Body of pancreas (tissue), 4 donors: Measurements from ENCODE around the gene GMPR2. TPM values are rescaled to one million over a fixed set of nuclear protein-coding genes. Genes with fewer than 3 reads are reported as not detected.

ENCODE experiments used
- ATAC-seq: fragments of 150-250 bp; one replicate; pipeline ENCODE4 v1.9.1; 2016
- DNase-seq, 4 donors: peaks; one replicate each; pipeline ENCODE4 v3.0.0-alpha.2; 2019
- H3K27ac ChIP-seq, 4 donors: fragments of 200-600 bp; sonication (generic); 1 replicate in 3 of 4; 2 replicates in 1 of 4; pipeline versions ENCODE4 v1.5.1 to v1.6.1; 2016 to 2019; ENCODE audit warnings: mild to moderate bottlenecking in 1 of 4, mixed read lengths in 1 of 4, moderate library complexity in 1 of 4
- H3K27me3 ChIP-seq, 2 donors: fragments of 200-600 bp; sonication (generic); one replicate each; pipeline ENCODE4 v1.6.0; 2016; ENCODE audit warnings: mild to moderate bottlenecking in 1 of 2
- H3K36me3 ChIP-seq, 2 donors: fragments of 200-600 bp; sonication (generic); replicated peaks in 1 of 2; 2 replicates each; pipeline ENCODE4 v1.5.1; 2016; ENCODE audit warnings: low read depth in 2 of 2; ENCODE audit not compliant: insufficient read depth in 1 of 2
- H3K4me1 ChIP-seq: fragments of 200-600 bp; sonication (generic); one replicate; pipeline ENCODE4 v1.6.0; 2016
- H3K4me3 ChIP-seq, 2 donors: fragments of 200-600 bp; sonication (generic); 1 replicate in 1 of 2; 2 replicates in 1 of 2; pipeline ENCODE4 v1.5.1; 2016 to 2019
- H3K9me3 ChIP-seq, 3 donors: fragments of 200-600 bp; sonication (generic); 1 replicate in 2 of 3; 2 replicates in 1 of 3; pipeline ENCODE4 v1.5.1; 2016
- CTCF ChIP-seq, 7 experiments: fragments of 450-650 bp in 4 of 7; fragments of 200-600 bp in 3 of 7; sonication (generic) in 3 of 7; IDR thresholded peaks; one replicate each; pipeline ENCODE4 v1.5.1; 2016 to 2019; ENCODE audit warnings: antibody characterized with exemption in 7 of 7
- POLR2A ChIP-seq, 3 donors: fragments of 450-650 bp; IDR thresholded peaks; one replicate each; pipeline ENCODE4 v1.6.1; 2016; ENCODE audit warnings: antibody characterized with exemption in 3 of 3, mild to moderate bottlenecking in 2 of 3
- WGBS, 2 donors: methylation state at CpG; one replicate each; pipeline ENCODE4 v1.1.5; 2017; 5-methylcytosine and 5-hydroxymethylcytosine counted together
- intact Hi-C: fragments of 100-400 bp; cut with DNase I; formaldehyde crosslinking; loops from one replicate; pipeline ENCODE4 v1.15.1; 2023
- total RNA-seq, 2 donors: library from RNA; depleted of rRNA; stranded (reverse); fragments of >200 nt; gene quantifications; one replicate each; pipeline ENCODE4 v1.1.0, GENCODE V29; 2016

Gene GMPR2
- total RNA-seq, 2 donors from 2014 or later: 30.9 to 41.9 TPM

- no peaks in the 10 kb centered on the region for H3K9me3 ChIP-seq
- H3K4me1 ChIP-seq: peaks cover 45% of the 10 kb centered on the region
- peaks cover 0 to 12% of the 10 kb centered on the region in 2 donors for H3K36me3 ChIP-seq
- intact Hi-C loops: no loop called here
- TF ChIP-seq CTCF (IDR thresholded peaks at IDR 0.05) (no peak), POLR2A (IDR thresholded peaks at IDR 0.05) (no peak)
- WGBS, 2 donors: 6% methylated on average over 3 of the region's 3 CpGs
- ATAC-seq (no peak), DNase-seq (no peak)
- H3K27ac ChIP-seq: peak overlapping the region; percentile 90 to 96 (median 94)
- H3K27me3 ChIP-seq: no peaks in the 10 kb centered on the region
- no peak overlapping the region for H3K4me3 ChIP-seq
These were observed 39.1 kb downstream of the GMPR2 start for GRCh38 chr14:24271834-24272263.

- H3K4me1 ChIP-seq: peaks cover 45% of the 10 kb centered on the region
- ATAC-seq: no peak
- TF ChIP-seq CTCF (IDR thresholded peaks at IDR 0.05) (no peak), POLR2A (IDR thresholded peaks at IDR 0.05) (no peak)
- no peaks in the 10 kb centered on the region for H3K9me3 ChIP-seq
- H3K4me3 ChIP-seq: no peak overlapping the region
- H3K27me3 ChIP-seq: no peaks in the 10 kb centered on the region
- whole genome bisulfite sequencing, 2 donors: 76 to 78% methylated on average over 2 of the region's 2 CpGs
- H3K36me3 ChIP-seq: peaks cover 0 to 6% of the 10 kb centered on the region in 2 donors
- no peak for DNase-seq
- peak overlapping the region in 3 of 4 donors; percentile 93 to 96 (median 95) for H3K27ac ChIP-seq
- intact Hi-C loops: no loop called here
These were observed 39.7 kb downstream of the GMPR2 start for GRCh38 chr14:24272467-24272866.

GRCh38 chr14:24273422-24273998 is 40.8 kb downstream of the GMPR2 start:
- Histone ChIP-seq H3K9me3 (no peaks in the 10 kb centered on the region), H3K27ac (peak overlapping the region; percentile 71 to 96 (median 84)), H3K4me3 (no peak overlapping the region), H3K27me3 (no peaks in the 10 kb centered on the region), H3K36me3 (peaks cover 0 to 4% of the 10 kb centered on the region in 2 donors), H3K4me1 (peaks cover 45% of the 10 kb centered on the region)
- TF ChIP-seq POLR2A (IDR thresholded peaks at IDR 0.05) (no peak), CTCF (IDR thresholded peaks at IDR 0.05) (peak in 4 of 7 experiments; percentile 5 to 26 (median 22))
- 42 to 56% methylated on average over 3 of the region's 3 CpGs for WGBS, 2 donors
- DNase-seq (peak in 2 of 4 donors; percentile 26 to 40), ATAC-seq (no peak)
- intact Hi-C loops: no loop called here

- ATAC-seq: peak; percentile 79
These were observed 41.4 kb downstream of the GMPR2 start for GRCh38 chr14:24274101-24274543.

More at GRCh38 chr14:24274101-24274543, 41.4 kb downstream of the GMPR2 start:
- Histone ChIP-seq H3K4me1 (peaks cover 51% of the 10 kb centered on the region), H3K27ac (peak overlapping the region; percentile 71 to 96 (median 84)), H3K27me3 (no peaks in the 10 kb centered on the region), H3K9me3 (no peaks in the 10 kb centered on the region), H3K36me3 (peaks cover 0 to 1% of the 10 kb centered on the region in 2 donors), H3K4me3 (no peak overlapping the region)
- intact Hi-C loops: no loop called here
- DNase-seq: peak; percentile 71 to 90 (median 78)
- 22 to 36% methylated on average over 3 of the region's 3 CpGs for WGBS, 2 donors
- TF ChIP-seq CTCF (IDR thresholded peaks at IDR 0.05): no peak
- TF ChIP-seq POLR2A (IDR thresholded peaks at IDR 0.05): peak in 1 of 3 donors; percentile 46
